Upper lobe of left lung (tissue), 4 donors: Measurements from ENCODE around the gene MSGN1.

Experiments used
- POLR2A ChIP-seq, 4 donors: fragments of 450-650 bp; IDR thresholded peaks; one replicate each; pipeline ENCODE4 v1.5.1; 2016 to 2017; ENCODE audit warnings: antibody characterized with exemption in 4 of 4, mild to moderate bottlenecking in 2 of 4
- POLR2AphosphoS5 ChIP-seq, 2 donors: sonication (generic); formaldehyde crosslinking; IDR thresholded peaks; one replicate each; pipeline ENCODE4 v1.5.1; 2017; ENCODE audit warnings: antibody characterized with exemption in 2 of 2
- TF ChIP-seq, protein P1 (sequence below), 6 experiments: fragments of 450-650 bp in 4 of 6; fragments of 200-600 bp in 2 of 6; sonication (generic) in 2 of 6; IDR thresholded peaks; one replicate each; pipeline ENCODE4 v1.5.1; 2016 to 2019; ENCODE audit warnings: antibody characterized with exemption in 6 of 6

DNA sequence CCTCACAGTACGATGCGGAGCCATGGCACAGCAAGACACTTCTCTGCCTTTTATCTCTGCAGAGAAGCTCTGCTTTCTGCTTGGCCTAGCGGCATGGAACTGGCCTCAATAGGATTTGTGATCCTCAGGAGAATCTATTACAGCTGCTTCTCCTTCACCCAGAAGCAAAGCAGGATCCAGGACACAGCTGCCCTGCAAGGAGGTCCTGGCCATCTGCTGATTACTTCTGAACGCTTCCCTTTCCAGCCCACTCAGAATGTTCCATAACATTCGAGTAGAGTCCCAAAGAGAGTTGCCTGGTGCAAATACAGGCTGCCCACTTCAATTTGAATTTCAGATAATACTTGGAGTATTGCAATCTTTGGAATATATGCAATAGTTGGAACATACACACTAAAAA is 33.0 kb downstream of the MSGN1 start:
- TF ChIP-seq, protein P1, sequence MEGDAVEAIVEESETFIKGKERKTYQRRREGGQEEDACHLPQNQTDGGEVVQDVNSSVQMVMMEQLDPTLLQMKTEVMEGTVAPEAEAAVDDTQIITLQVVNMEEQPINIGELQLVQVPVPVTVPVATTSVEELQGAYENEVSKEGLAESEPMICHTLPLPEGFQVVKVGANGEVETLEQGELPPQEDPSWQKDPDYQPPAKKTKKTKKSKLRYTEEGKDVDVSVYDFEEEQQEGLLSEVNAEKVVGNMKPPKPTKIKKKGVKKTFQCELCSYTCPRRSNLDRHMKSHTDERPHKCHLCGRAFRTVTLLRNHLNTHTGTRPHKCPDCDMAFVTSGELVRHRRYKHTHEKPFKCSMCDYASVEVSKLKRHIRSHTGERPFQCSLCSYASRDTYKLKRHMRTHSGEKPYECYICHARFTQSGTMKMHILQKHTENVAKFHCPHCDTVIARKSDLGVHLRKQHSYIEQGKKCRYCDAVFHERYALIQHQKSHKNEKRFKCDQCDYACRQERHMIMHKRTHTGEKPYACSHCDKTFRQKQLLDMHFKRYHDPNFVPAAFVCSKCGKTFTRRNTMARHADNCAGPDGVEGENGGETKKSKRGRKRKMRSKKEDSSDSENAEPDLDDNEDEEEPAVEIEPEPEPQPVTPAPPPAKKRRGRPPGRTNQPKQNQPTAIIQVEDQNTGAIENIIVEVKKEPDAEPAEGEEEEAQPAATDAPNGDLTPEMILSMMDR (IDR thresholded peaks at IDR 0.05): no peak
- TF ChIP-seq POLR2A (IDR thresholded peaks at IDR 0.05) (no peak), POLR2AphosphoS5 (IDR thresholded peaks at IDR 0.05) (no peak)
